ENCODE results near the gene FOXE1.

DNA sequence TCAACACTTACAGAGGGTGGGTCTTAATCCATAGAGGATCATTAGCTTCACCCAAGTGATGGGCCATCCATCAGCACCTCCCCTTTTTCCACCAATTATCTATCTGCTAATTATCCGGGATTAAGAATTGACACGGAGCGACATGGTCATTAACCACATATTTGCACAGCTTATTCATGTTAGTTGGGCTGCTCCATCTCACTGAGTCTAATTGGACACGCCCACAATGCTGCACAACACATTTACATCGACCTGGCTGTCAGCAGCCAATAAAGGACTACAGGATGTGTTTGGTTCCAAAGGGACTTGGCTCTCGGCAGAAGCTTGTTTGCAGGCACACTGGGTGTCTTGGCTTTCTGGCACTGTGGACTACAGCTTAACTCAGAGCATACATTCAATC lies 21.6 kb downstream of the FOXE1 start:
- TF ChIP-seq, protein P1, sequence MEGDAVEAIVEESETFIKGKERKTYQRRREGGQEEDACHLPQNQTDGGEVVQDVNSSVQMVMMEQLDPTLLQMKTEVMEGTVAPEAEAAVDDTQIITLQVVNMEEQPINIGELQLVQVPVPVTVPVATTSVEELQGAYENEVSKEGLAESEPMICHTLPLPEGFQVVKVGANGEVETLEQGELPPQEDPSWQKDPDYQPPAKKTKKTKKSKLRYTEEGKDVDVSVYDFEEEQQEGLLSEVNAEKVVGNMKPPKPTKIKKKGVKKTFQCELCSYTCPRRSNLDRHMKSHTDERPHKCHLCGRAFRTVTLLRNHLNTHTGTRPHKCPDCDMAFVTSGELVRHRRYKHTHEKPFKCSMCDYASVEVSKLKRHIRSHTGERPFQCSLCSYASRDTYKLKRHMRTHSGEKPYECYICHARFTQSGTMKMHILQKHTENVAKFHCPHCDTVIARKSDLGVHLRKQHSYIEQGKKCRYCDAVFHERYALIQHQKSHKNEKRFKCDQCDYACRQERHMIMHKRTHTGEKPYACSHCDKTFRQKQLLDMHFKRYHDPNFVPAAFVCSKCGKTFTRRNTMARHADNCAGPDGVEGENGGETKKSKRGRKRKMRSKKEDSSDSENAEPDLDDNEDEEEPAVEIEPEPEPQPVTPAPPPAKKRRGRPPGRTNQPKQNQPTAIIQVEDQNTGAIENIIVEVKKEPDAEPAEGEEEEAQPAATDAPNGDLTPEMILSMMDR (conservative IDR thresholded peaks at IDR 0.05; ENCODE audit: low read depth in 2 of 2), result no peak
- TF ChIP-seq, protein P2, sequence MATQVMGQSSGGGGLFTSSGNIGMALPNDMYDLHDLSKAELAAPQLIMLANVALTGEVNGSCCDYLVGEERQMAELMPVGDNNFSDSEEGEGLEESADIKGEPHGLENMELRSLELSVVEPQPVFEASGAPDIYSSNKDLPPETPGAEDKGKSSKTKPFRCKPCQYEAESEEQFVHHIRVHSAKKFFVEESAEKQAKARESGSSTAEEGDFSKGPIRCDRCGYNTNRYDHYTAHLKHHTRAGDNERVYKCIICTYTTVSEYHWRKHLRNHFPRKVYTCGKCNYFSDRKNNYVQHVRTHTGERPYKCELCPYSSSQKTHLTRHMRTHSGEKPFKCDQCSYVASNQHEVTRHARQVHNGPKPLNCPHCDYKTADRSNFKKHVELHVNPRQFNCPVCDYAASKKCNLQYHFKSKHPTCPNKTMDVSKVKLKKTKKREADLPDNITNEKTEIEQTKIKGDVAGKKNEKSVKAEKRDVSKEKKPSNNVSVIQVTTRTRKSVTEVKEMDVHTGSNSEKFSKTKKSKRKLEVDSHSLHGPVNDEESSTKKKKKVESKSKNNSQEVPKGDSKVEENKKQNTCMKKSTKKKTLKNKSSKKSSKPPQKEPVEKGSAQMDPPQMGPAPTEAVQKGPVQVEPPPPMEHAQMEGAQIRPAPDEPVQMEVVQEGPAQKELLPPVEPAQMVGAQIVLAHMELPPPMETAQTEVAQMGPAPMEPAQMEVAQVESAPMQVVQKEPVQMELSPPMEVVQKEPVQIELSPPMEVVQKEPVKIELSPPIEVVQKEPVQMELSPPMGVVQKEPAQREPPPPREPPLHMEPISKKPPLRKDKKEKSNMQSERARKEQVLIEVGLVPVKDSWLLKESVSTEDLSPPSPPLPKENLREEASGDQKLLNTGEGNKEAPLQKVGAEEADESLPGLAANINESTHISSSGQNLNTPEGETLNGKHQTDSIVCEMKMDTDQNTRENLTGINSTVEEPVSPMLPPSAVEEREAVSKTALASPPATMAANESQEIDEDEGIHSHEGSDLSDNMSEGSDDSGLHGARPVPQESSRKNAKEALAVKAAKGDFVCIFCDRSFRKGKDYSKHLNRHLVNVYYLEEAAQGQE (IDR thresholded peaks at IDR 0.05; ENCODE audit: unreplicated experiment), result no peak
